ENCODE results near the gene PDCD2L.
"Not testable (repeated sequence)": the region's sequence is repeated elsewhere in the genome, so short reads cannot be mapped to it uniquely, and the experiment has no call there.

Gene PDCD2L

GRCh38 chr19:34404109-34404909, at the start of gene PDCD2L:
Gene PDCD2L, plus strand, starts transcription at chr19:34404399. Its CDS starts 32 bp downstream, at chr19:34404431.
- peak; percentile 89 for DNase-seq

DNA sequence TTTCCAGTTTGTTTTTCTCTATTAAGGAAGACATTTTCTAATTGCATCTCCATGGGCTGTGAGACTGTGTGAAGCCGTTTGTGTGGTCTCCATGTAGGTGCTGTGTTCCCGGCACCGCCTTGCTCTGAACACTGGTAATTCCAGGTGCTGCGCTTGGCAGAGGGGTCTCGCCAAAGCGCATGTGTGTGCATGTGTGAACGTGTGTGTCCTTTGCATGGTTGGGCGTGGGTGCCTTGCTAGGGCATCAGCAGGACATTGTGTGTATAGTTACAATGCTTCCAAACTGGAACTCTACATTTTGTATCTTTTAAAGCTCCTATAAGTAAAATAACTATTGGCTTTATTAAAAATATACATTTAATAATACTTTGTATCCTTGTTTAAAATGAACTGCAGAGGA, 49.0 kb upstream of the PDCD2L start:
- DNase-seq: no peak

DNA sequence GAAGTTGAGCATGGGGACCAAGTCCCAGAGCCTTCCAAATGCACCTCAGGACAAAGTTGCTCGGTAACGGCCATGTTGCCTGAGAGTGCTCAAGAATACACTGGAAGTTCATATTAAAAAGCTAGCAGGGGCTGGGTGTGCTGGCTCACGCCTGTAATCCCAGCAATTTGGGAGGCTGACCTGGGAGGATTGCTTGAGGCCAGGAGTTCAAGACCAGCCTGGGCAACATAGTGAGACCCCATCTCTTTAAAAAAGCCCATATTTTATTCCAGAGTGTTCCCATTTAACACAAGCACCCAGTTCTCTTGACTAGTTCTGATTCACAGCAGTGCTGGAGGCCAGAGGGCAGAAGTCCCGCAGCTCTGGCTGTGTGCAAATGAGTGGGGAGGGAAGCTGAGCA, 47.3 kb upstream of the PDCD2L start:
- DNase-seq: no peak

DNA sequence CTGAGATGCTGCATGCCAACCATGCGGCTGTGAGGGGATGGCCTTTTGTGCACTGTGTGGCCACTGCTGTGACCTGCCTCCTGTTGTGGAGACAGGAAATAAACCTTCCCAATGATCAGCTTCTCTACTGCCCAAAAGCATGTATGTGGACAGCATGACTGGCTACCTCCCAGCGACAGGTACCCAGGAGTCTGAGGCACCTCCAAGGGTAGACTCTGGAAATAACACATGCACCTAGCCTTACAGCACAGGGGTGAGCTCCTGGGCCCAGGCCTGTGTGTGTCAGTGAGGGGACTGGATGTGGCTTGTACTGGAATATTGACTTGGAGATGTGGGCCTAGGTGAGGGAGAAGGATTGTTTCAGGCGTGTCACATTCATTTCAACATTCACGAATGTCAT, 46.8 kb upstream of the PDCD2L start:
- DNase-seq: no peak

- DNase-seq: peak; percentile 94
Measured at GRCh38 chr19:34359140-34359953, 44.9 kb upstream of the PDCD2L start.

GRCh38 chr19:34359954-34360315, 44.3 kb upstream of the PDCD2L start:
- no peak for DNase-seq

- DNase-seq: no peak
Measured at GRCh38 chr19:34360354-34360909, 43.8 kb upstream of the PDCD2L start.

- no peak for DNase-seq
Measured at GRCh38 chr19:34362679-34363069, 41.5 kb upstream of the PDCD2L start.

DNA sequence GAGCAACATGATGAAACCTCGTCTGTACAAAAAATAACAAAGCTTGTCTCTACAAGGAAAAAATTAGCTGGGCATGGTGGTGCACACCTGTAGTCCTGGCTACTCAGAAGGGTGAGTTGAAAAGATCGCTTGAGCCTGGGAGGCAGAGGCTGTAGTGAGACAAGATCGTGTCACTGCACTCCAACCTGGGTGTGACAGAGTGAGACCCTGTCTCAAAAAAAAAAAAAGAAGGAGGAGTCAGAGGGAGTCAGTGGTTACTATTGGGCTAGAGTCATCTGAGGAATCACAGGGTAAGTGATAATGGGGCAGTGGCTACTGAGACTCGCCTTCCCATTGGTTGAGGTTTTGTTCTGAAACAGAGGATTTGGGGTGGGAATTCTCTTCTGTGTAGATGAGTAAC, 41.1 kb upstream of the PDCD2L start:
- no peak for DNase-seq

DNA sequence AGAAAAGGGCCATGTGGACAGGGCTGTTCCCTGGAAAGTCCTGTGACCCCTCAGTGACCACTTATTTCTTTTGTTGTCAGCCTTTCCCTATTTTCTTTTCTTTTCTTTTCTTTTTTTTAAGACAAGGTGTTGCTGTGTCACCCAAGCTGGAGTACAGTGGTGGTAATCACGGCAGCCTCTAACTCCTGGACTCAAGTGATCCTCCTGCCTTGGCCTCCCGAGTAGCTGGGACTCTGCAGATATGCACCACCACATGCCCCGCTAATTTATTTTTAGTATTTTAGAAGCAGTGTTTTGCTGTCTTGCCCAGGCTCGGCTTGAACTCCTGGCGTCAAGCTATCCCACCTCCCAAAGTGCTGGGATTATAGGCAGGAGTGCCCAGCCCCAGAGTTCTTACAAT, 40.3 kb upstream of the PDCD2L start:
- no peak for DNase-seq

- no peak for DNase-seq
Measured at GRCh38 chr19:34364462-34364829, 39.8 kb upstream of the PDCD2L start.

DNA sequence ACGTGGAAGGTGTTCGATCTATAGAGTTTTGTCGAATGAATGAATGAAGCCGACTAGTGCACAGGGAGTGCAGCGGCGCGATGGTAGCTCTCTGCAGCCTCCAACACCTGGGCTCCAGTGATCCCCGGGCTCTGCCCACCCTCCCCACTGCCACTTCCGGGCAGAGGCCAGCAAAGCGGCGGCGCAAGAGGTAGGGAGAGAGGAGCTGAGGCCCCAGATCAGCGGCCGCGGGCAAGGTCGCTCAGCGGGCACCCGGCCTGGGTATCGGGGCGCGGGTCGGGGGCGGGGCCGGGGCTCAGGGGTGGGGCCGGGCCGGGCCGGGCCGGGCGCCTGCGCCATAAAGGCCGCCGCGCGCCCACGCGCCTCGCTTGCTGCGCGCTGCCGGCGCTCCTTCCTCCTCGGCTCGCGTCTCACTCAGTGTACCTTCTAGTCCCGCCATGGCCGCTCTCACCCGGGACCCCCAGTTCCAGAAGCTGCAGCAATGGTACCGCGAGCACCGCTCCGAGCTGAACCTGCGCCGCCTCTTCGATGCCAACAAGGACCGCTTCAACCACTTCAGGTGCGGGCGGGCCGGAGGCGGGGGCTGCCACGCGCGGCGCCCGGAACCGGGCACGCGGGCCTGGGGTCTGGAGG, 39.3 kb upstream of the PDCD2L start, which contains the start of gene GPI:
TSS of gene GPI (plus strand) at position 367 of the 633 bp plus-strand sequence. CDS start at position 438, 71 bp downstream.
- peak; percentile 59 for DNase-seq

DNA sequence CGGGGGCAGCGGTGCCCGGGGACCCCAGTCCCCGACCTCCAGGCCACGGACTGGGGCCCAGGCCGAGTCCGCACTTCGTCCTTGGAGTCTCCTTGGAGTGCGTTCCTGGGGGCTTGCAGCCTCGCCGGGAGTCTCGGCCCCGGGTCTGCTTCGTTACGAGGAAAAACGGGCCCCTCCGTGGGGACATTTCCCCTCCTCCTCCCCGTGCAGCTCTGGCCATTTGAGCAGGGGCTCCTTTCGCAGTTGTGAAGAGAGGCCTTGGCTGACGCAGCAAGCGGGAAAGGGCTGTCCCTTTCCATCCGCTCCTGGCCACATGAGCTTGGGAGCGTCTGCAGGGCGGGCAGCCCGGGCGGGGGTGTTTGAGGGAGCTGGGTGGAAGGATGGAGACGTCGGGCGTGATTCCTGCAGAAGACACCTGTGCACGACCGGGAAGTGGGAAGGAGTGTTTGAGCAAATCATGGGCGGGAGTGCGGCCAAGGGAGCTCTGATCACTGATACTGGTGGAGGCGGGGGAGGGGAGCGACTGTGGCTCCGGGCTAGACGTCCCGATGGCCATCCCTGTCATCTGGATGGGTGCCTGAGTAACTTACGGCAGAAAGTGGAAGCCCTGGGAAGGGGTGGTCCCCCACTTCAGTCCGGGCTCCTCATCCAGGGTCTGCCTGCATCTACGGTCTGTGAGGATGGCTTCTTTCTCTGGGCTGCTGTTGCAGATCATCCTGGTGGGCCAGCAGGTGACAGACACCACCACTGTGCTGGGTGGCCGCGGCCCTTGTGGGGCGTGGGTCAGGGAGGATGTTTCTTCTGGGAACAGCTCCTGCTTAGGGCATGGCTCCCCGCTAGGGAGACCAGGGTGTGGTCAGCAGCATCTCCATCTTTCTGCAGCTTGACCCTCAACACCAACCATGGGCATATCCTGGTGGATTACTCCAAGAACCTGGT, 38.5 kb upstream of the PDCD2L start:
- DNase-seq: no peak

DNA sequence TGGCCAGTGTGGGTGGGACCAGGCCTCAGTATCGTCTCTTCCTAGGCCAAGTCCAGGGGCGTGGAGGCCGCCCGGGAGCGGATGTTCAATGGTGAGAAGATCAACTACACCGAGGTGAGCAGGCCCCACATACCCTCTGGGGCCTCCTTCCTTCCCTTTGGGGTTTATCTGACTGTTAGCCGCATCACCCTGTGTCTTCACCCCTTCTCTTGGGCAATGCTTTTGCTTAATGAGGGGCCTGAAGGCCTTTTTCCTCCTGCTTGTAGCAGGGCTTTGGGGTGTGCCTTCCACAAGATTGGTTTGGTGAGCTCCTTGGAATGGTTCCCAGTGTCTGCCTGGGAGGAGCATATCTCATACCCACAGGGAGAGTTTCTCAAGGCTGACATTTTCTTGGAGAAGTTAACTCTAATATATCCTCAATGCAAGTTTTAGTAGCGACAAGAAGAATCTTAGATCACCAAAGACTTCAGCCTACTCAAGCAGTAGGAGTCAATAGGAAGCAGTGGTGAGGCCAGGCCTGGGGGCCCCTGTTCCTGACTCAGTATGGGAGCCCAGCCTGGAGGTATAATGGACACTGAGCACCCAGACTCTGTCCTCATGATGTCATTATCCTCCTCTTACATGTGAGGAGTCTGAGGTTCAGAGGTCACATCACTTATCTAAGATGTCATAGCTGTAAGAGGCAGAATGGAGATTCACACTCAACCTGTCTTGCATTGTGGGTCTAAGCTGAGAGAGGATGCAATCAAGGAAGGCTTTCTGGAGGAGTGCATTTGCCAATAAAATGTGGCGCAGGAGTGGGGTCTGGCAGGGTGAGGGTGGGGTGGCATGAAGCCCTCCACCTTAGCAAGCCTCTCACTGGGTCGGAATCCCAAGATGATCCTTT, 37.2 kb upstream of the PDCD2L start:
- no peak for DNase-seq

GRCh38 chr19:34367624-34367957, 36.6 kb upstream of the PDCD2L start:
- DNase-seq: no peak

GRCh38 chr19:34368338-34368737, 35.9 kb upstream of the PDCD2L start:
- DNase-seq: no peak

DNA sequence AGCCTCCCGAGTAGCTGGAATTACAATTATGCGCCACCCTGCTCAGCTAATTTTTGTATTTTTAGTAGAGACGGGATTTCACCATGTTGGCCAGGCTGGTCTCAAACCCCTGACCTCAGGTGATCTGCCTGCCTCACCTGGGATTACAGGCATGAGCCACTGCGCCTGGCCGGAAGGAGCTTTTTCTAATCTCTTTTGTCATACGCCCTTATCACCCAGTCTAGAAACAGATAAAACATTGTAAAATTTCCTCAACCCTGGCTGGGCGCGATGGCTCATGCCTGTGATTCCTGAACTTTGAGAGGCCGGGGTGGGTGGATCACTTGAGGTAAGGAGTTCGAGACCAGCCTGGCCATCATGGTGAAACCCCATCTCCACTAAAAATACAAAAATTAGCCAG, 35.0 kb upstream of the PDCD2L start:
- not testable (repeated sequence) for DNase-seq

- no peak for DNase-seq
Measured at GRCh38 chr19:34370117-34370516, 34.1 kb upstream of the PDCD2L start.

- no peak for DNase-seq
Measured at GRCh38 chr19:34370983-34371382, 33.2 kb upstream of the PDCD2L start.

DNA sequence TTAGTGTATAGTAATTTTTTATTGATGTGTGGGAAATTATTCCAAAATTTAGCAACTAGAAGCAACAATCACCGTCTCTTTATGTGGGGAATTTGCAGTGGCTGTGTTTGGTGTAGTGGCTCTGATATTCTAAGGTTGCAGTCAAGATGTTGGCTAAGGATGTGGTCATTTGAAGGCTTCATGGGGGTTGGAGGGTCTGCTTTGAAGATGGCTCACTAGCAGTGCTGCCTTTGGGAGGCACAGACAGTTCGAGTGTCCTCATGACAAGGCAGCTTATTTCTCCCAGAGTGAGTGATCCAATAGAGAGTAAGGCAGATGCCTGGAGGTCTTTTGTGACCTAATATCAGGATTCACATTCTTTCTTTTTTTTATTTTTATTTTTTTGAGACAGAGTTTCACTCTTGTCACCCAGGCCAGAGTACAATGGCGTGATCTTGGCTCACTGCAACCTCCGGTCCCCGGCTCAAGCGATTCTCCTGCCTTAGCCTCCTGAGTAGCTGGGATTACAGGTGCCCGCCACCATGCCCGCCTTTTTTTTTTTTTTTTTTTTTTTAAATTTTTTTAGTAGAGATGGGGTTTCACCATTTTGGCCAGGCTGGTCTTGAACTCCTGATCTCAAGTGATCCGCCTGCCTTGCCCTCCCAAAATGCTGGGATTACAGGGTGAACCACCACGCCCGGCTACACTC, 30.5 kb upstream of the PDCD2L start:
- DNase-seq: no peak

DNA sequence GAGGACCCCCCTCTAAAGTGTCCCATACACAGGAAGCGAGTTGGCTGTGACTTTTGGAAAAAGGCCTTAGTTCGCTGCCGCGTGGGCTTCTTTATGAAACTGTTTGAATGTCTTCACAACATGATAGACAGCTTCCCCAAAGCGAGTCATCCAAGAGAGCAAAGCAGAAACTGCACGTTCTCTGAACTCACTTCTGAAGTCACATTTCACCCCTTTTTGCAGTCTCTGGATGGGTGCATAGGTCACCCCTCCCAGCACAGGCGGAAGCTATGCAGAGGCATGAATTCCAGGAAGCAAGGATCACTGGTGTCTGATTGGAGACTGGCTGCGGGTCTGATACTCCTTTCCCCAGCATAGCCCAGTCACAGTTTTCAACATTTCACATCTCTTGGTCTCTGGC, 28.6 kb upstream of the PDCD2L start:
- no peak for DNase-seq

All from DMS79 treated with DMSO at 0.1 percent for 48 hours (cell line).